GM18858 (cell line): ENCODE measurements around the gene HYOU1.
"Not testable (repeated sequence)": the region's sequence is repeated elsewhere in the genome, so short reads cannot be mapped to it uniquely, and the experiment has no call there.

Source experiments
- ATAC-seq: cut with Tn5 transposase; IDR thresholded peaks from one replicate; pipeline ENCODE4 v1.9.1; 2021; ENCODE audit not compliant: unreplicated experiment

Gene HYOU1

GRCh38 chr11:119021631-119022030, 35.4 kb downstream of the HYOU1 start:
- ATAC-seq, result no peak

GRCh38 chr11:119019996-119020395, 37.0 kb downstream of the HYOU1 start:
- ATAC-seq, result no peak

- ATAC-seq, result peak; percentile 68
These were observed 38.7 kb downstream of the HYOU1 start, which contains the start of the genes RPS25 and TRAPPC4 for GRCh38 chr11:119018074-119018938. RPS25 (minus strand) TSS chr11:119018343; CDS start chr11:119018284, 59 bp downstream. TRAPPC4 (plus strand) TSS chr11:119018766; CDS start chr11:119018796, 30 bp downstream.

GRCh38 chr11:119017377-119017776, 39.6 kb downstream of the HYOU1 start:
- not testable (repeated sequence) for ATAC-seq

- ATAC-seq, result no peak
These were observed 40.6 kb downstream of the HYOU1 start for GRCh38 chr11:119016216-119017009.

GRCh38 chr11:119015054-119015611, 41.9 kb downstream of the HYOU1 start:
- ATAC-seq, result no peak

- ATAC-seq, result no peak
These were observed 42.6 kb downstream of the HYOU1 start for GRCh38 chr11:119014209-119014924.

- ATAC-seq, result no peak
These were observed 44.3 kb downstream of the HYOU1 start for GRCh38 chr11:119012629-119013170.

GRCh38 chr11:119011476-119012053, 45.4 kb downstream of the HYOU1 start:
- ATAC-seq, result no peak

- no peak for ATAC-seq
These were observed 50.3 kb downstream of the HYOU1 start for GRCh38 chr11:119006656-119007055.

GRCh38 chr11:119000906-119001305, 56.1 kb downstream of the HYOU1 start:
- no peak for ATAC-seq

GRCh38 chr11:118998822-118999221, 58.2 kb downstream of the HYOU1 start:
- ATAC-seq, result no peak

- ATAC-seq, result no peak
These were observed 58.7 kb downstream of the HYOU1 start for GRCh38 chr11:118998388-118998717.

GRCh38 chr11:118997627-118998387, 59.2 kb downstream of the HYOU1 start, which contains the start of gene CENATAC:
CENATAC (plus strand) TSS chr11:118998138; CDS start chr11:118998198, 60 bp downstream.
- peak; percentile 65 for ATAC-seq

GRCh38 chr11:118996926-118997626, 59.9 kb downstream of the HYOU1 start:
- ATAC-seq, result no peak
